Fibroblast of skin of right quadriceps (primary cell): Measurements from ENCODE around the gene DEGS1.
"Not testable (repeated sequence)": the region's sequence is repeated elsewhere in the genome, so short reads cannot be mapped to it uniquely, and the experiment has no call there.

ENCODE experiments used
- DNase-seq: peaks from one replicate; pipeline ENCODE4 v3.0.0-alpha.2; 2013

Gene DEGS1

DNA sequence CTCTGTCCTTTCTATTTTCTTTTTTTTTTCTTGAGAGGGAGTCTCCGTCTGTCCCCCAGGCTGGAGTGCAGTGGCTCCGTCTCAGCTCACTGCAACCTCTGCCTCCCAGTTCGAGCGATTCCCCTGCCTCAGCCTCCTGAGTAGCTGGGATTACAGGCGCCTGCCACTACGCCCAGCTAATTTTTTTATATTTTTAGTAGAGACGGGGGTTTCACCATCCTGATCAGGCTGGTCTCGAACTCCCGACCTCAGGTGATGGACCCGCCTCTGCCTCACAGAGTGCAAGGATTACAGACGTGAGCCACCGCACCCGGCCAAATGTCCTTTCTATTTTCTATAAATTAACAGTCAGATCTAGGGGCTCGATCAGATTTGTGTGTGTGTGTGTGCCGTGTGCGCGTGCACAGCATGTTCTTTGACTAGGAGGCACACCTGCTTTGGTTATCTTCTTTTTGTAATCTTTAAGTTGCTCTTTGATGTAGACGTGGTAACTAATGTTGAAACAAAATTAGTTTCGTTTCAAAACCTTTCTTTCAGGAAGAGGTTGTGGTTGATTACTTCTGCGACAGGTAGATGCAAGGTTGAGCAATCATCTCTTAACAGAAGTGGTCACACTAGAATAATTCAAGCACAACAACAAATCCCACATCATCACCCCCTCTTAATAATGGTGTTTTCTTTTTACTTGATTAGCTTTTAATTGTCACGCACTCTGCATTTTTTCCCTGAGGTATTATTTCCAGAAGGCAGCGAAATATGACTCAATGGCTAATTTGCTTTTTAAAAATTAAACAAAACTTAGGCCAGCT, 779 bp upstream of the DEGS1 start:
- no peak for DNase-seq

GRCh38 chr1:224183591-224184312, 712 bp downstream of the DEGS1 start:
- DNase-seq, result peak; percentile 76

DNA sequence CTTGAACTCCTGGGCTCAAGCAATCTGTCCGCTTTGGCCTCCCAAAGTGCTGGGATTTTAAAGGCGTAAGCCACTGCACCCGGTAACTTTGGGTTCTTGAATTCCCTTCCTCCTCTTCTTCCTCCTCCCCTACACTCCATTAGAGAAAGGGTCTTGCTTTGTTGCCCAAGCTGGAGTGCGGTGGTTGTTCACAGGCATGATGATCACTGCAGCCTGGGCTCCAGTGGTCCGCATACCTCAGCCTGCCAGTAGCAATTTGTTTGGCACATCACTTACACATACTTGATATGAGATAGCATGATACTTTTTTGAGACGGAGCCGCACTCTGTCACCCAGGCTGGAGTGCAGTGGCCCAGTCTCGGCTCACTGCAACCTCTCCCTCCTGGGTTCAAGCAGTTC, 2.2 kb downstream of the DEGS1 start:
- DNase-seq, result no peak

DNA sequence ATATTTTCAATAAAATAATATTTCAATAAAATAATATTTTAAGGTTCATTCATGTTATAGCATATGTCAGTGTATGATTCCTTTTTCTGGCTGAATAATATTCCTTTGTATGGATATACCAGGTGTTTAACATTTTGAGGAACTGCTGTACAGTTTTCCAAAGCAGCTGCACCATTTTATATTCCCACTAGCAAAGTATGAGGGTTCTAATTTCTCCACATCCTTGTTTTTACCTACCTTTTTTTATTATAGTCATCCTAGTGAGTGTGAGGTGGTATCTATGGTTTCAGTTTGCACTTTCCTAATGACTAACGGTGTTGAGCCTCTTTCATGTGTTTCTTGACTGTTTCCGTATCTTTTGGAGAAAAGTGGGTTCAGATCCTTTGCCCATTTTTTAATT, 5.2 kb downstream of the DEGS1 start:
- no peak for DNase-seq

DNA sequence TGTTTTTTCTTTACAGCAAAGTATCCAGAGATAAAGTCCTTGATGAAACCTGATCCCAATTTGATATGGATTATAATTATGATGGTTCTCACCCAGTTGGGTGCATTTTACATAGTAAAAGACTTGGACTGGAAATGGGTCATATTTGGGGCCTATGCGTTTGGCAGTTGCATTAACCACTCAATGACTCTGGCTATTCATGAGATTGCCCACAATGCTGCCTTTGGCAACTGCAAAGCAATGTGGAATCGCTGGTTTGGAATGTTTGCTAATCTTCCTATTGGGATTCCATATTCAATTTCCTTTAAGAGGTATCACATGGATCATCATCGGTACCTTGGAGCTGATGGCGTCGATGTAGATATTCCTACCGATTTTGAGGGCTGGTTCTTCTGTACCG, 6.5 kb downstream of the DEGS1 start:
- DNase-seq, result no peak

DNA sequence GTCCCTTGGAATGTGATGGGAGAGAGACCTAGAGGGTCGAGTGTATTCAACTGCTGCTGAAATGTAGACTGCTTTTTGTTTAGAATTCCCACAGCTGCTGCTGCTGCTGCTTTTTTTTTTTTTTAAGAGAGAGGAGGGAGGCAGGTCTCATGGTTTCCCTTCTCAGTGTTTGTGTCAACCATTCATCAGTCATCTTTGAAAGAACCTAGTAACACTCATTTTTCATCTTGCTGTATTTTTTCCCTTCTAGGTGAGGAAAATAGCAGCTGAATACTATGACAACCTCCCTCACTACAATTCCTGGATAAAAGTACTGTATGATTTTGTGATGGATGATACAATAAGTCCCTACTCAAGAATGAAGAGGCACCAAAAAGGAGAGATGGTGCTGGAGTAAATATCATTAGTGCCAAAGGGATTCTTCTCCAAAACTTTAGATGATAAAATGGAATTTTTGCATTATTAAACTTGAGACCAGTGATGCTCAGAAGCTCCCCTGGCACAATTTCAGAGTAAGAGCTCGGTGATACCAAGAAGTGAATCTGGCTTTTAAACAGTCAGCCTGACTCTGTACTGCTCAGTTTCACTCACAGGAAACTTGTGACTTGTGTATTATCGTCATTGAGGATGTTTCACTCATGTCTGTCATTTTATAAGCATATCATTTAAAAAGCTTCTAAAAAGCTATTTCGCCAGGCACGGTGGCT, 9.2 kb downstream of the DEGS1 start:
- DNase-seq, result no peak

DNA sequence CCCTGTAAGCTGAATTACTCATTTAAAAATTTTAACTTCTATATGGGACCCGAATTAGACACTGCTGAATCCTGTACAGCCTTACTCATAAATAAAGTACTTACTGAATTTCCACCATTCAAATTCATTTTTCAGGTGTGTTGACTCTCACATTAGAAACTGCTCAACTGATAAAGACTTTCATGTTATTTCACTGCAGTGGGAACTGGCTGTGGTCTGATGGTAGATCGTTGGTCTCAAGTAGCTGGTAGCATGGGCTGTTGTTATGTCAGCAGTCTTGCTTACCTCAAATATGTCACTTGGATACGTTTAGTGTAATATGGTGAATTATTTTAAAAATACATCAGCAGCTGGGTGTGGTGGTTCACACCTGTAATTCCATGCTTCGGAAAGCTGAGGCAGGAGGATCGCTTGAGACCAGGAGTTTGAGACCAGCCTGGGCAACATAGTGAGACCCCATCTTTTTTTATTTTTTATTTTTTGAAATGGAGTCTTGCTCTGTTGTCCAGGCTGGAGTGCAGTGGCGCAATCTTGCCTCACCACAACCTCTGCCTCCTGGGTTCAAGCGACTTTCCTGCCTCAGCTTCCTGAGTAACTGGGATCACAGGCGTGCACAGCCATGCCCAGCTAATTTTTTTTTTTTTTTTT, 10.4 kb downstream of the DEGS1 start:
- DNase-seq, result no peak

GRCh38 chr1:224196813-224197600, 14.0 kb downstream of the DEGS1 start:
- DNase-seq, result no peak

- DNase-seq, result no peak
Observed at GRCh38 chr1:224198572-224198971, 15.5 kb downstream of the DEGS1 start.

DNA sequence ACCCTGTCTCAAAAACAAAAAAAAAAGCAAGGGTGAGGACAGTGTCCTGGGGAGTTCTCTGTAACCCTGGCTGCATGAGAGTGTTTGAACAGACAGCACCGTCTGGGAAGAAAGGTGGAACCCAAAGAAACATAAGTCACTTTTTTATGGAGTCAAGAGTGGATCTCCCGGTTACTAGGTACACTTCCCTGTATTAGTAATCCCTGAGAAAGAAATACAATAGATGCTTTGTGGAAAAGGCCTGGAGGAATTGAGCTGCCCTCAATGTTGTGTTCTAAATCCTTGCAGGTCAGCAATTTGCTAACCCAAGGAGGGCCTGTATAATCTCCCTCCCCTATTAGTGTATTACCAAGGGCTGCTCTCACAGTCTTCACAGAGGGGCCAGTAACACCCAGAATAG, 16.6 kb downstream of the DEGS1 start:
- no peak for DNase-seq

DNA sequence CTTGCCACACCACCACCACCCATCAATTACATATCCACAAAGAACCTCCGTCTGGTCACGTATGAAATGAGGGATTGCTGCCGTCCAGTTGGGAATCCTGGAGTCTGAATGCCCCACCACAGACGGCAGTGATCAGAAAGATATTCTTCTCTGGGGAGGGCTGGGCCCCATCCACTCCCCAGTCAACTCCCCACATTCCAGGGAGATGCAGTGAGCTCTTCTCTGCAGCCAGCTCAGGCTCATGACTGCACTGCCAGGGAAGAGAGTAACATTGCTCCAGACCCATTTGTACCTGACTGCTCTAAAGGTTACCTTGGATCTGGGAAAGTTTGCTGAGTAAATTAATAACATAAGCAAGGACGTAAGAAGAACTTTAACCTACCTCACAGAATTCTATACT, 18.3 kb downstream of the DEGS1 start:
- no peak for DNase-seq

GRCh38 chr1:224201853-224202252, 18.8 kb downstream of the DEGS1 start:
- DNase-seq, result no peak

GRCh38 chr1:224203243-224204016, 20.4 kb downstream of the DEGS1 start:
- DNase-seq, result peak; percentile 78

- DNase-seq, result peak; percentile 89
Observed at GRCh38 chr1:224205438-224205840, 22.4 kb downstream of the DEGS1 start.

- not testable (repeated sequence) for DNase-seq
Observed at GRCh38 chr1:224205931-224206538, 23.0 kb downstream of the DEGS1 start.

- peak; percentile 75 for DNase-seq
Observed at GRCh38 chr1:224211206-224211962, 28.3 kb downstream of the DEGS1 start.

DNA sequence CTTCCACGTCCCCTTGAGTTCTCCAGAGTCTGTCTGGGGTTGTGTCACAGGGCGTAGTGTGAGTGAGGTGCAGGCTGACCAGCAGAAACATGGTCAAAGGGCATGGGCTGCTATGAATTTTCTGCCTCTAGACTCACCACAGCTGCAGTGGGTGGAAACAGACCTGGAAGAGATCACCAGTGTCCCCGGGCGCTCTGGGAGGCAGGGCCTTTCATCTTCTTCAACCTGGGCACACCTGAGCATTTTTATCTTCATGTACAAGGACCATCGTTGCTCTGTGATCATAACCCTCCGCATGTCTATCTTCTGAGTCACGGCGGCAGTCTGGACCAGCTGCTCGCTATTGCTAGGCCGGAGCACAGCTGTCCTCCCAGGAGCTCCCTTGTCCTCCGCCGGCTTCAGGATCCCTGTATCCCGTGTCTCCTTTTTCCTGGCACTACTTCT, 29.6 kb downstream of the DEGS1 start:
- DNase-seq, result no peak

DNA sequence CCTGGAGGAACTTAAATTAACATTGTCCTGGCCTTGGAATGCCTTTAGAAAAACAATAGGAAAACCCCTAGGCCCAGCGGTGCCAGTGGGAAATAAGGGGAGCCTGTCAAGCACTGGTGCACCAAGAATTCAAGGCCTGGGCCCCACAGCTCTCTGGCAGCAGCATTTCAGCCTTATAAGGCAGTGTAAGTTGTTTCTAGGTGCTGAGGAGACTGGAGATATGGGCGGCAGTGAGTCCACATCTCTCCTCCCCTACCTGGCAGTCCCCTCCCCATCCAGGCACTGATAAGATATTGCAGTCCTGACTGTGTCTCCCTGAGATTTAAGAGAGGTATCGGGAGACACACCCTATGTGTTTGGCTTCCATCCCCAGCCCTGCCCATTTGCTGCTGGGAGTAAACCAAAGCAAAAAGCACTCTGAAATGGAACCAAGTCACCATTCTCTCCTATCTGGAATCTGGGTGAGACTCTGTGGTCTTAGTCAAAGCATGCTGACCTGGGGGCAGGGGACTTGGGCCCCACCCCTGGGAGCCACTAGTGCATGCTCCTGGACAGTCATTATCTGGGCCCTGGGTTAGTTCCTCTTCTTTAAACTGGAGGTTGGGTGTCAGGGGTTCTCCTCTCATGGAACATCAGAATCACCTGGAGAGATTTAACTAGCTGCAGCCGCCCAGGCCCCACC, 30.5 kb downstream of the DEGS1 start:
- no peak for DNase-seq

GRCh38 chr1:224216382-224216781, 33.3 kb downstream of the DEGS1 start:
- DNase-seq, result no peak
